ENCODE measurements around the gene HOXA7.

- TF ChIP-seq ZNF274 (IDR thresholded peaks at IDR 0.05; ENCODE audit: low read depth, low read length) (no peak), YY1 (IDR thresholded peaks at IDR 0.05; ENCODE audit: insufficient read depth, insufficient read length) (no peak), SUZ12 (IDR thresholded peaks at IDR 0.05; ENCODE audit: extremely low read depth, insufficient read depth, insufficient read length) (no peak)
Observed at GRCh38 chr7:27142580-27143022, 13.9 kb downstream of the HOXA7 start.

Measured in NT2/D1 (cell line).